Suprapubic skin (tissue), 4 donors: ENCODE measurements around the gene COPS3.

Experiments
- CTCF ChIP-seq, 2 donors: fragments of 200-600 bp in 1 of 2; fragments of 450-650 bp in 1 of 2; sonication (generic) in 1 of 2; IDR thresholded peaks; one replicate each; pipeline ENCODE4 v1.5.1; 2016 to 2019; ENCODE audit warnings: antibody characterized with exemption in 2 of 2, mild to moderate bottlenecking in 1 of 2, moderate library complexity in 1 of 2
- EP300 ChIP-seq: sonication (generic); formaldehyde crosslinking; IDR thresholded peaks from one replicate; pipeline ENCODE4 v1.6.1; 2017; ENCODE audit warnings: antibody characterized with exemption
- POLR2A ChIP-seq, 2 donors: fragments of 450-650 bp; IDR thresholded peaks; one replicate each; pipeline ENCODE4 v1.6.1; 2017; ENCODE audit warnings: antibody characterized with exemption in 2 of 2, mild to moderate bottlenecking in 2 of 2, moderate library complexity in 2 of 2
- POLR2AphosphoS5 ChIP-seq, 3 donors: sonication (generic); formaldehyde crosslinking; IDR thresholded peaks; one replicate each; pipeline ENCODE4 v1.6.1; 2017; ENCODE audit warnings: antibody characterized with exemption in 3 of 3

GRCh38 chr17:17235212-17236174 is 45.6 kb downstream of the COPS3 start:
- TF ChIP-seq CTCF (IDR thresholded peaks at IDR 0.05): no peak
- TF ChIP-seq POLR2AphosphoS5 (IDR thresholded peaks at IDR 0.05): no peak
- TF ChIP-seq POLR2A (IDR thresholded peaks at IDR 0.05): no peak
- no peak for TF ChIP-seq EP300
